ENCODE measurements around the gene TMEM221. TPM values are rescaled to one million over a fixed set of nuclear protein-coding genes. Genes with fewer than 3 reads are reported as not detected.

Gene TMEM221
- total RNA-seq, 5 donors from 2014 or later (not counting 1 experiment from before 2014, with no cell fraction given): not detected

GRCh38 chr19:17490411-17490810, 41.9 kb upstream of the TMEM221 start:
- whole genome bisulfite sequencing (ENCODE audit: insufficient coverage): 40% methylated on average over 2 of the region's 4 CpGs
- Histone ChIP-seq H3K27me3 (replicated peaks in 1 of 2; ENCODE audit: control insufficient read depth in 2 of 2, extremely low read depth in 1 of 2, insufficient read depth in 2 of 2, low read length in 1 of 2) (no peaks in the 10 kb centered on the region), H3K4me3 (ENCODE audit: control insufficient read depth in 1 of 2, extremely low read depth in 1 of 2, low read length in 1 of 2) (no peak overlapping the region), H3K27ac (ENCODE audit: low read length) (peak overlapping the region; percentile 37), H3K4me1 (ENCODE audit: control insufficient read depth in 1 of 2, extremely low read depth in 1 of 2, insufficient read depth in 2 of 2, low read length in 2 of 2) (peaks cover 25 to 54% of the 10 kb centered on the region in 2 experiments), H3K36me3 (ENCODE audit: control insufficient read depth in 2 of 2, extremely low read depth in 1 of 2, insufficient read depth in 1 of 2, low read length in 1 of 2) (no peaks in the 10 kb centered on the region), H3K9me3 (no peaks in the 10 kb centered on the region)
- CTCF ChIA-PET: interaction anchor here (0.7 kb wide), 2 partner anchors 24 to 214 kb away, joined by 4 to 12 read pairs; no protein-coding TSS in a partner anchor
- H3K4me1 Mint-ChIP-seq: peaks cover 34 to 43% (median 42%) of the 10 kb centered on the region in 3 donors
- POLR2A ChIA-PET: no interaction called here
- DNase-seq (peak in 32 of 35 experiments; percentile 28 to 69 (median 52)), ATAC-seq (replicated peaks in 1 of 4) (peak; percentile 66 to 75 (median 69))
- no peaks in the 10 kb centered on the region for H3K27me3 Mint-ChIP-seq
- peak overlapping the region in 1 of 3 donors; percentile 63 for H3K4me3 Mint-ChIP-seq
- no peaks in the 10 kb centered on the region for H3K36me3 Mint-ChIP-seq
- H3K9me3 Mint-ChIP-seq: no peaks in the 10 kb centered on the region
- peak overlapping the region; percentile 65 to 79 for H3K27ac Mint-ChIP-seq

GRCh38 chr19:17489392-17490030, 41.0 kb upstream of the TMEM221 start:
- peak overlapping the region; percentile 77 to 92 for H3K27ac Mint-ChIP-seq
- peak overlapping the region in 2 of 3 donors; percentile 9 to 63 for H3K4me3 Mint-ChIP-seq

GRCh38 chr19:17488593-17489391, 40.3 kb upstream of the TMEM221 start:
- Histone ChIP-seq H3K4me3 (ENCODE audit: control insufficient read depth in 1 of 2, extremely low read depth in 1 of 2, low read length in 1 of 2) (peak overlapping the region; percentile 36 to 54), H3K9me3 (no peaks in the 10 kb centered on the region), H3K27ac (ENCODE audit: low read length) (peak overlapping the region; percentile 65), H3K4me1 (ENCODE audit: control insufficient read depth in 1 of 2, extremely low read depth in 1 of 2, insufficient read depth in 2 of 2, low read length in 2 of 2) (peaks cover 25 to 54% of the 10 kb centered on the region in 2 experiments), H3K27me3 (replicated peaks in 1 of 2; ENCODE audit: control insufficient read depth in 2 of 2, extremely low read depth in 1 of 2, insufficient read depth in 2 of 2, low read length in 1 of 2) (no peaks in the 10 kb centered on the region), H3K36me3 (ENCODE audit: control insufficient read depth in 2 of 2, extremely low read depth in 1 of 2, insufficient read depth in 1 of 2, low read length in 1 of 2) (no peaks in the 10 kb centered on the region)
- peak in 34 of 35 experiments; percentile 35 to 80 (median 60) for DNase-seq
- WGBS (ENCODE audit: insufficient coverage): 48% methylated on average over 15 of the region's 31 CpGs
- ATAC-seq (replicated peaks in 1 of 4): peak; percentile 82 to 90 (median 86)
- Mint-ChIP-seq H3K9me3 (no peaks in the 10 kb centered on the region), H3K27ac (peak overlapping the region; percentile 86 to 92), H3K4me1 (peaks cover 34 to 45% (median 43%) of the 10 kb centered on the region in 3 donors), H3K27me3 (no peaks in the 10 kb centered on the region), H3K36me3 (no peaks in the 10 kb centered on the region), H3K4me3 (peak overlapping the region; percentile 62 to 69 (median 63))
- ChIA-PET CTCF (no interaction called here), POLR2A (no interaction called here)

More at GRCh38 chr19:17489392-17490030, 41.0 kb upstream of the TMEM221 start:
- Histone ChIP-seq H3K27me3 (replicated peaks in 1 of 2; ENCODE audit: control insufficient read depth in 2 of 2, extremely low read depth in 1 of 2, insufficient read depth in 2 of 2, low read length in 1 of 2) (no peaks in the 10 kb centered on the region), H3K4me1 (ENCODE audit: control insufficient read depth in 1 of 2, extremely low read depth in 1 of 2, insufficient read depth in 2 of 2, low read length in 2 of 2) (peaks cover 25 to 54% of the 10 kb centered on the region in 2 experiments), H3K4me3 (ENCODE audit: control insufficient read depth in 1 of 2, extremely low read depth in 1 of 2, low read length in 1 of 2) (no peak overlapping the region), H3K36me3 (ENCODE audit: control insufficient read depth in 2 of 2, extremely low read depth in 1 of 2, insufficient read depth in 1 of 2, low read length in 1 of 2) (no peaks in the 10 kb centered on the region), H3K27ac (ENCODE audit: low read length) (peak overlapping the region; percentile 37), H3K9me3 (no peaks in the 10 kb centered on the region)
- Mint-ChIP-seq H3K27me3 (no peaks in the 10 kb centered on the region), H3K4me1 (peaks cover 34 to 43% (median 42%) of the 10 kb centered on the region in 3 donors), H3K9me3 (no peaks in the 10 kb centered on the region), H3K36me3 (no peaks in the 10 kb centered on the region)
- 33% methylated on average over 3 of the region's 9 CpGs for WGBS (ENCODE audit: insufficient coverage)
- ATAC-seq (replicated peaks in 1 of 4) (no peak), DNase-seq (peak in 1 of 35 experiments; percentile 19)
- ChIA-PET CTCF (no interaction called here), POLR2A (no interaction called here)

- POLR2A ChIA-PET: no interaction called here
- DNase-seq (no peak), ATAC-seq (replicated peaks in 1 of 4) (no peak)
- H3K27ac ChIP-seq (ENCODE audit: low read length): peak overlapping the region; percentile 65
- H3K4me1 ChIP-seq (ENCODE audit: control insufficient read depth in 1 of 2, extremely low read depth in 1 of 2, insufficient read depth in 2 of 2, low read length in 2 of 2): peaks cover 25 to 54% of the 10 kb centered on the region in 2 experiments
- CTCF ChIA-PET: no interaction called here
- WGBS (ENCODE audit: insufficient coverage): 85% methylated on average over 15 of the region's 18 CpGs
- Mint-ChIP-seq H3K27ac (peak overlapping the region in 1 of 2 donors; percentile 92), H3K36me3 (no peaks in the 10 kb centered on the region), H3K4me1 (peaks cover 34 to 45% (median 43%) of the 10 kb centered on the region in 3 donors), H3K9me3 (no peaks in the 10 kb centered on the region), H3K4me3 (peak overlapping the region in 2 of 3 donors; percentile 9 to 63), H3K27me3 (no peaks in the 10 kb centered on the region)
- H3K27me3 ChIP-seq (replicated peaks in 1 of 2; ENCODE audit: control insufficient read depth in 2 of 2, extremely low read depth in 1 of 2, insufficient read depth in 2 of 2, low read length in 1 of 2): no peaks in the 10 kb centered on the region
- no peaks in the 10 kb centered on the region for H3K36me3 ChIP-seq (ENCODE audit: control insufficient read depth in 2 of 2, extremely low read depth in 1 of 2, insufficient read depth in 1 of 2, low read length in 1 of 2)
- no peak overlapping the region for H3K4me3 ChIP-seq (ENCODE audit: control insufficient read depth in 1 of 2, extremely low read depth in 1 of 2, low read length in 1 of 2)
- H3K9me3 ChIP-seq: no peaks in the 10 kb centered on the region
Measured at GRCh38 chr19:17487284-17488121, 39.0 kb upstream of the TMEM221 start.

GRCh38 chr19:17486545-17487240, 38.2 kb upstream of the TMEM221 start:
- ATAC-seq (replicated peaks in 1 of 4) (no peak), DNase-seq (no peak)
- ChIA-PET POLR2A (no interaction called here), CTCF (no interaction called here)
- peaks cover 25 to 54% of the 10 kb centered on the region in 2 experiments for H3K4me1 ChIP-seq (ENCODE audit: control insufficient read depth in 1 of 2, extremely low read depth in 1 of 2, insufficient read depth in 2 of 2, low read length in 2 of 2)
- H3K36me3 Mint-ChIP-seq: no peaks in the 10 kb centered on the region
- H3K9me3 ChIP-seq: no peaks in the 10 kb centered on the region
- H3K4me1 Mint-ChIP-seq: peaks cover 34 to 41% (median 40%) of the 10 kb centered on the region in 3 donors
- H3K27ac Mint-ChIP-seq: no peak overlapping the region
- H3K27ac ChIP-seq (ENCODE audit: low read length): no peak overlapping the region
- H3K27me3 ChIP-seq (replicated peaks in 1 of 2; ENCODE audit: control insufficient read depth in 2 of 2, extremely low read depth in 1 of 2, insufficient read depth in 2 of 2, low read length in 1 of 2): peaks cover 0 to 1% of the 10 kb centered on the region in 2 experiments
- H3K27me3 Mint-ChIP-seq: no peaks in the 10 kb centered on the region
- no peak overlapping the region for H3K4me3 ChIP-seq (ENCODE audit: control insufficient read depth in 1 of 2, extremely low read depth in 1 of 2, low read length in 1 of 2)
- no peaks in the 10 kb centered on the region for H3K36me3 ChIP-seq (ENCODE audit: control insufficient read depth in 2 of 2, extremely low read depth in 1 of 2, insufficient read depth in 1 of 2, low read length in 1 of 2)
- no peaks in the 10 kb centered on the region for H3K9me3 Mint-ChIP-seq
- WGBS (ENCODE audit: insufficient coverage): 98% methylated on average over 53 of the region's 58 CpGs
- H3K4me3 Mint-ChIP-seq: no peak overlapping the region

All from T-cell (primary cell).